ENCODE data around the gene RANBP10. TPM values are rescaled to one million over a fixed set of nuclear protein-coding genes. Genes with fewer than 3 reads are reported as not detected.

Gene RANBP10
- total RNA-seq, 2 donors from 2014 or later: 14.7 to 22.5 TPM

DNA sequence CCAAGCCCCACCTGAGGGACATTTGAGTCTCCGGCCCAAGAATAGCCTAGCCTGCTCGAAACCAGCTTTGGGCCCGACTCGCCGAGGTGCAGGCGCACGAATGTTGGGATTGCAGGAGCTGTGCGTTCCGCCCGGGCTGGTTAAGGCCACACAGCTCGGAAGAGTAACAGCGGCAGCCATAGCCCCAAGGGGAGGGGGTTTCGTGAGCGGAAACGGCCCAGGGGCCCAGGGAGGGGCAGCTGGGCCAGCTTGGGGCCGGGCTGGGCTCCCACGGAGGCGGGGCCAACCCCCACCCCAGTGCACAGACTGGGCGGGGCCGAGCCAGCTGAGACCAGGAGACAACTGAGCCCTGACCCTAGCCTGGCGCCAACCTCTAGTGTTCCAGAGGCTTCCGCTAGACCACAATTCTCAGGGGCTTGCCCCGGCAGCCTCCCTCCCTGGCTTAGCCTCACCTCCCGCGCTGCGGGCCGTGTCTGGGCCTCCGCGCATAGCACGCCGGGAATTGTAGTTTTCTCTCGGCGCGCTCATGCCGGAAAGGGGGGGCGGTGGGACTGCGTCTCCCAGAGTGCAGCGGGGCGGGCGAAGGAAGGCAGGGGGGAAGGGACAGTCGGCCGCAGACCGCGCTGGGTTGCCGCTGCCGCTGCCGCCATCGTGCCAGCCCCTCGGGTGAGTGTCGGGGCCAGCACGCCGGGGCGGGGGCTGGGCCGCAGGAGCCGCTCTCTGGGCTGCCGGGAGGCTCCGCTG lies 40.1 kb upstream of the RANBP10 start, which contains the start of gene NUTF2:
NUTF2 (plus strand) TSS at position 614 of the 744 bp plus-strand sequence. CDS start 18,198 bp downstream, outside the sequence.
- no peaks in the 10 kb centered on the region for H3K9me3 ChIP-seq
- H3K27me3 ChIP-seq: no peaks in the 10 kb centered on the region
- no peak for TF ChIP-seq CTCF (IDR thresholded peaks at IDR 0.05)
- peak within 1 kb of the TSS; percentile 75 to 97 for H3K9ac ChIP-seq (ENCODE audit: low read depth in 2 of 2, low read length in 2 of 2)
- H3K4me3 ChIP-seq: peak within 1 kb of the TSS; percentile 76
- peak; percentile 96 for DNase-seq
- peaks cover 33% of the 10 kb centered on the region for H3K4me1 ChIP-seq
- H3K27ac ChIP-seq: peak within 1 kb of the TSS; percentile 89
- intact Hi-C loops (cut with DNase I): no loop called here
- H3K36me3 ChIP-seq: no peaks in the 10 kb centered on the region

DNA sequence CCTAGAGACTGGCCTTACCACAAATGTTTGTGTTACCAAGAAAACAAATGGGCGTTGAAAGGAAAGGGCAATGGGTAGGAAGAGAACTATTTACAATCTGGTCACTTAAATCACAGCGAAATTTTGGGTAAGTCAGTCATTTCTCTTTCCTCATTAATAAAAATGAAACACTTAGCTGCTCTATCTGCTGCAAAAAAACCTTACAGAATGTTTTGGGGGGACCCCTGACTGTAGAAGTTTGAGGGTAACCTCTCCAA lies 39.6 kb upstream of the RANBP10 start:
- no peak for TF ChIP-seq CTCF (IDR thresholded peaks at IDR 0.05)

DNA sequence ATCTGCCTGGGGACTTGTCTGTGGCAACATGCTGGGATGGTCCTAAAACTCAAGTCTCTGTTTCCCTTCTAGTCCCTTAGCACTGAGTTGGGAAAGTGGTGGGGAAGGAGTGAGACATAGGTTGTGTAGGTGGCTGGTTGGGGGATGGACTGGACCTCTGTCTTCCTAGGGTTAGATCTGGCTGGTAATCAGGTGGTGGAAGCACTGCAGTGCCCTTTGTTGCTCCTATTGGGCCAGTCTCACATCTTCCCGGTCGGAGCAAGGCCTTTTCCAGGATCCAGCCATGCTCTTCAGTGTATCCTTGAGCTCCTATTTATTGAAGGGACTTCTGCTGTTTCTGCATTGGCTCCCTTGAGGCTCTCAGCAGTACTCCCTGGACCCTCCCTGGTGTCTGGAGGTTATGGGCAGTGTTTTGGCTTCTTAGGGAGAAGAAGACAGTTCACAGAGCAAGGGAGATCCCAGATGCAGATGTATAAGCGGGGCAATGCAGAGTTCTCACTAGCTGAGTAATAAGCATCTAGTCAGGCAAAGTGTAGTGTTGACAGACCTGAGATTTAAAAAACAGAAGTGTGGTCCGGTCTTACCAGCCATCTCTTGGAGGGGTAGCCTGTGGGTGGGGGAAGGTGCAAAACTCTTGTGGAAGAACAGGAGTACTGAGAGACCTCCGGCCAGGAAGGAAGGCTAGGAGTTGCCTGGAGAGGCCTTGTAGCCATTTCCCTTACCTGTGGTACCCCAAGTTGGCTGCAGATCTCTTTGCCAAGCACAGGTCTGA lies 39.1 kb upstream of the RANBP10 start:
- H3K4me1 ChIP-seq: peaks cover 33% of the 10 kb centered on the region
- peak overlapping the region; percentile 89 for H3K27ac ChIP-seq
- H3K36me3 ChIP-seq: no peaks in the 10 kb centered on the region
- no peaks in the 10 kb centered on the region for H3K27me3 ChIP-seq
- H3K4me3 ChIP-seq: peak overlapping the region; percentile 76
- H3K9ac ChIP-seq (ENCODE audit: low read depth in 2 of 2, low read length in 2 of 2): peak overlapping the region; percentile 16 to 97
- TF ChIP-seq CTCF (IDR thresholded peaks at IDR 0.05): no peak
- intact Hi-C loops (cut with DNase I): no loop called here
- H3K9me3 ChIP-seq: no peaks in the 10 kb centered on the region
- peak; percentile 24 for DNase-seq

More for the DNA sequence above, 39.6 kb upstream of the RANBP10 start:
- Histone ChIP-seq H3K4me3 (peak overlapping the region; percentile 76), H3K36me3 (no peaks in the 10 kb centered on the region), H3K9me3 (no peaks in the 10 kb centered on the region), H3K4me1 (peaks cover 33% of the 10 kb centered on the region), H3K9ac (ENCODE audit: low read depth in 2 of 2, low read length in 2 of 2) (peak overlapping the region; percentile 74 to 97), H3K27me3 (no peaks in the 10 kb centered on the region), H3K27ac (peak overlapping the region; percentile 89)
- DNase-seq: no peak
- intact Hi-C loops (cut with DNase I): no loop called here

DNA sequence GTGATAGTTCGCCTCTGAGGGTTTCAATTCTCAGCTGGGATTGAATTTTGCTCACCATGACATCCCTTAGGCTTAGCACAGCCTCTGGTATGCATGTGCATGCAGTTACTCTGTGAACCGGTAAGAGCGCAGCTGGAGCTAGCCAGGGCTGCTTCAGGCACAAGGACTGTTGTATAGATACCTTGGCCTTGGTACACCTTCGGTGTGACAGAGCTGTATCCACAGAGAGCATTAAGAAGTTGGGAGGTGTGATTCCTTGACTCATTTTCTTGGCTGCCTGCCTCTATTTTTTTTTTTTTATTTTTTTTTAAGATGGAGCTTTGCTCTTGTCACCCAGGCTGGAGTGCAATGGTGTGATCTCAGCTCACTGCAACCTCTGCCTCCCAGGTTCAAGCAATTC lies 38.1 kb upstream of the RANBP10 start:
- H3K4me1 ChIP-seq: peaks cover 33% of the 10 kb centered on the region
- no peaks in the 10 kb centered on the region for H3K36me3 ChIP-seq
- H3K27me3 ChIP-seq: no peaks in the 10 kb centered on the region
- no peaks in the 10 kb centered on the region for H3K9me3 ChIP-seq
- no peak for DNase-seq
- no peak for TF ChIP-seq CTCF (IDR thresholded peaks at IDR 0.05)
- intact Hi-C loops (cut with DNase I): no loop called here
- no peak overlapping the region for H3K4me3 ChIP-seq
- no peak overlapping the region for H3K9ac ChIP-seq (ENCODE audit: low read depth in 2 of 2, low read length in 2 of 2)
- H3K27ac ChIP-seq: no peak overlapping the region

- Histone ChIP-seq H3K4me3 (peak overlapping the region; percentile 79), H3K27ac (peak overlapping the region; percentile 97), H3K27me3 (no peaks in the 10 kb centered on the region), H3K9me3 (no peaks in the 10 kb centered on the region), H3K4me1 (peaks cover 33% of the 10 kb centered on the region), H3K9ac (ENCODE audit: low read depth in 2 of 2, low read length in 2 of 2) (peak overlapping the region; percentile 70 to 87), H3K36me3 (no peaks in the 10 kb centered on the region)
- no peak for TF ChIP-seq CTCF (IDR thresholded peaks at IDR 0.05)
- DNase-seq: peak; percentile 44
- intact Hi-C loops (cut with DNase I): no loop called here
These were observed 37.0 kb upstream of the RANBP10 start for GRCh38 chr16:67843343-67843765.
